Measurements from ENCODE around the gene CKAP5. TPM values are rescaled to one million over a fixed set of nuclear protein-coding genes. Genes with fewer than 3 reads are reported as not detected.

CKAP5 gene
- polyA plus RNA-seq, 1 experiment: 84.0 TPM

GRCh38 chr11:46733234-46733633 lies 112.8 kb downstream of the CKAP5 start:
- Histone ChIP-seq H3K36me3 (ENCODE audit: control insufficient read depth, insufficient read depth, low read length) (no peaks in the 10 kb centered on the region), H3K4me3 (ENCODE audit: low read depth, low read length) (no peak overlapping the region), H3K27me3 (ENCODE audit: control insufficient read depth, insufficient read depth, low read length) (no peaks in the 10 kb centered on the region)
- DNase-seq (ENCODE audit: low read depth): no peak
- POLR2A ChIA-PET: no interaction called here
- CTCF ChIA-PET: no interaction called here
- TF ChIP-seq CTCF (IDR thresholded peaks at IDR 0.05; ENCODE audit: insufficient read depth, low read depth, low read length): no peak

GRCh38 chr11:46731545-46731944 lies 114.5 kb downstream of the CKAP5 start:
- no peak for DNase-seq (ENCODE audit: low read depth)
- no peaks in the 10 kb centered on the region for H3K27me3 ChIP-seq (ENCODE audit: control insufficient read depth, insufficient read depth, low read length)
- CTCF ChIA-PET: no interaction called here
- H3K4me3 ChIP-seq (ENCODE audit: low read depth, low read length): no peak overlapping the region
- POLR2A ChIA-PET: no interaction called here
- no peak for TF ChIP-seq CTCF (IDR thresholded peaks at IDR 0.05; ENCODE audit: insufficient read depth, low read depth, low read length)
- no peaks in the 10 kb centered on the region for H3K36me3 ChIP-seq (ENCODE audit: control insufficient read depth, insufficient read depth, low read length)

GRCh38 chr11:46729110-46730027 lies 116.7 kb downstream of the CKAP5 start:
- TF ChIP-seq CTCF (IDR thresholded peaks at IDR 0.05; ENCODE audit: insufficient read depth, low read depth, low read length): no peak
- Histone ChIP-seq H3K27me3 (ENCODE audit: control insufficient read depth, insufficient read depth, low read length) (no peaks in the 10 kb centered on the region; the same call in 1 of the 2 replicates), H3K4me3 (ENCODE audit: low read depth, low read length) (no peak overlapping the region), H3K36me3 (ENCODE audit: control insufficient read depth, insufficient read depth, low read length) (no peaks in the 10 kb centered on the region)
- ChIA-PET CTCF (no interaction called here), POLR2A (no interaction called here)
- DNase-seq (ENCODE audit: low read depth): no peak

- TF ChIP-seq CTCF (IDR thresholded peaks at IDR 0.05; ENCODE audit: insufficient read depth, low read depth, low read length): no peak
- Histone ChIP-seq H3K27me3 (ENCODE audit: control insufficient read depth, insufficient read depth, low read length) (no peaks in the 10 kb centered on the region; the same call in 1 of the 2 replicates), H3K36me3 (ENCODE audit: control insufficient read depth, insufficient read depth, low read length) (no peaks in the 10 kb centered on the region), H3K4me3 (ENCODE audit: low read depth, low read length) (no peak overlapping the region)
- ChIA-PET CTCF (no interaction called here), POLR2A (no interaction called here)
- no peak for DNase-seq (ENCODE audit: low read depth)
Observed at GRCh38 chr11:46728659-46729040, 117.4 kb downstream of the CKAP5 start.

GRCh38 chr11:46727952-46728658 lies 118.0 kb downstream of the CKAP5 start:
- ChIA-PET POLR2A (no interaction called here), CTCF (no interaction called here)
- TF ChIP-seq CTCF (IDR thresholded peaks at IDR 0.05; ENCODE audit: insufficient read depth, low read depth, low read length): no peak

More at GRCh38 chr11:46727952-46728658, 118.0 kb downstream of the CKAP5 start:
- Histone ChIP-seq H3K27me3 (ENCODE audit: control insufficient read depth, insufficient read depth, low read length) (no peaks in the 10 kb centered on the region; the same call in 1 of the 2 replicates), H3K36me3 (ENCODE audit: control insufficient read depth, insufficient read depth, low read length) (no peaks in the 10 kb centered on the region), H3K4me3 (ENCODE audit: low read depth, low read length) (no peak overlapping the region)
- DNase-seq (ENCODE audit: low read depth): no peak
